MM.1S (cell line): ENCODE measurements around the gene RBFA.

Experiments used
- DNase-seq: peaks from one replicate; pipeline ENCODE4 v3.0.0-alpha.2; 2015
- H2AFZ ChIP-seq: fragments of 300-600 bp; sonication (generic); 2 replicates; pipeline ENCODE4 v1.6.0; 2016; ENCODE audit warnings: antibody characterized with exemption, low read length
- H3F3A ChIP-seq: fragments of 300-600 bp; sonication (generic); 2 replicates; pipeline ENCODE4 v1.6.1; 2016; ENCODE audit warnings: mild to moderate bottlenecking, antibody characterized with exemption, low read length, moderate library complexity, mixed read lengths; ENCODE audit not compliant: insufficient read depth
- H3K27ac ChIP-seq: fragments of 300-600 bp; sonication (generic); 2 replicates; pipeline ENCODE4 v1.5.1; 2016; ENCODE audit warnings: mild to moderate bottlenecking, low read length
- H3K27me3 ChIP-seq: fragments of 300-600 bp; sonication (generic); replicated peaks from 2 replicates; pipeline ENCODE4 v1.6.0; 2016; ENCODE audit warnings: low read length; ENCODE audit not compliant: insufficient read depth
- H3K36me3 ChIP-seq: fragments of 300-600 bp; sonication (generic); replicated peaks from 2 replicates; pipeline ENCODE4 v1.6.1; 2016; ENCODE audit warnings: mild to moderate bottlenecking, low read length, mixed read lengths; ENCODE audit not compliant: insufficient read depth
- H3K4me1 ChIP-seq: fragments of 300-600 bp; sonication (generic); 2 replicates; pipeline ENCODE4 v1.6.1; 2016; ENCODE audit warnings: low read length, mixed read lengths
- H3K4me2 ChIP-seq: fragments of 300-600 bp; sonication (generic); 2 replicates; pipeline ENCODE4 v1.6.0; 2016; ENCODE audit warnings: low read depth, low read length
- H3K4me3 ChIP-seq: fragments of 300-600 bp; sonication (generic); 2 replicates; pipeline ENCODE4 v1.5.1; 2016; ENCODE audit warnings: low read length, mixed read lengths
- H3K79me2 ChIP-seq: fragments of 300-600 bp; sonication (generic); 2 replicates; pipeline ENCODE4 v1.6.1; 2016; ENCODE audit warnings: mixed run types, low read length, mixed read lengths
- H3K9ac ChIP-seq: fragments of 300-600 bp; sonication (generic); 2 replicates; pipeline ENCODE4 v1.6.1; 2016; ENCODE audit warnings: low read length, mixed read lengths
- H3K9me2 ChIP-seq: fragments of 300-600 bp; sonication (generic); replicated peaks from 2 replicates; pipeline ENCODE4 v1.6.1; 2016; ENCODE audit warnings: mild to moderate bottlenecking, low read length, mixed read lengths; ENCODE audit not compliant: insufficient read depth
- H3K9me3 ChIP-seq: fragments of 300-600 bp; sonication (generic); replicated peaks from 2 replicates; pipeline ENCODE4 v1.6.1; 2016; ENCODE audit warnings: mild to moderate bottlenecking, low read length, mixed read lengths; ENCODE audit not compliant: insufficient read depth
- H4K20me1 ChIP-seq: fragments of 300-600 bp; sonication (generic); 2 replicates; pipeline ENCODE4 v1.6.1; 2016; ENCODE audit warnings: mild to moderate bottlenecking, low read length, moderate library complexity, mixed read lengths; ENCODE audit not compliant: insufficient read depth
- CTCF ChIP-seq: fragments of 300-600 bp; sonication (generic); IDR thresholded peaks from 2 replicates; pipeline ENCODE4 v1.5.1; 2016; ENCODE audit warnings: antibody characterized with exemption, low read length, mixed read lengths
- EZH2 ChIP-seq: fragments of 300-600 bp; sonication (generic); optimal IDR thresholded peaks from 2 replicates; pipeline ENCODE3; 2017; ENCODE audit warnings: low read depth, mild to moderate bottlenecking, antibody characterized with exemption, low read length, mixed read lengths
- EZH2phosphoT487 ChIP-seq: fragments of 300-600 bp; sonication (generic); IDR thresholded peaks from 2 replicates; pipeline ENCODE4 v1.6.1; 2018; ENCODE audit warnings: antibody characterized with exemption, low read length

Gene RBFA

GRCh38 chr18:80046011-80046410 is 11.8 kb downstream of the RBFA start:
- Histone ChIP-seq H3K4me1 (no peaks in the 10 kb centered on the region), H3K36me3 (peaks cover 7% of the 10 kb centered on the region), H3F3A (no peaks in the 10 kb centered on the region), H3K27ac (no peak overlapping the region), H3K9me3 (no peaks in the 10 kb centered on the region), H3K27me3 (no peaks in the 10 kb centered on the region), H2AFZ (no peak overlapping the region), H3K9ac (no peak overlapping the region), H4K20me1 (no peaks in the 10 kb centered on the region), H3K79me2 (no peaks in the 10 kb centered on the region), H3K4me2 (no peak overlapping the region), H3K4me3 (no peak overlapping the region), H3K9me2 (no peaks in the 10 kb centered on the region)
- DNase-seq = no peak
- no peak for TF ChIP-seq EZH2
- no peak for TF ChIP-seq CTCF
- no peak for TF ChIP-seq EZH2phosphoT487

GRCh38 chr18:80046431-80046830 is 12.2 kb downstream of the RBFA start:
- H3K4me3 ChIP-seq = no peak overlapping the region
- TF ChIP-seq CTCF (no peak), EZH2 (no peak), EZH2phosphoT487 (no peak)
- no peaks in the 10 kb centered on the region for H3K9me3 ChIP-seq
- no peak overlapping the region for H3K9ac ChIP-seq
- H3F3A ChIP-seq = no peaks in the 10 kb centered on the region
- no peak overlapping the region for H2AFZ ChIP-seq
- H3K4me2 ChIP-seq = no peak overlapping the region
- no peak overlapping the region for H3K27ac ChIP-seq
- H3K36me3 ChIP-seq = peaks cover 3% of the 10 kb centered on the region
- no peaks in the 10 kb centered on the region for H3K9me2 ChIP-seq
- no peaks in the 10 kb centered on the region for H4K20me1 ChIP-seq
- no peaks in the 10 kb centered on the region for H3K27me3 ChIP-seq
- no peak for DNase-seq
- no peaks in the 10 kb centered on the region for H3K4me1 ChIP-seq
- H3K79me2 ChIP-seq = no peaks in the 10 kb centered on the region

GRCh38 chr18:80046961-80047541 is 12.8 kb downstream of the RBFA start:
- no peak overlapping the region for H3K4me3 ChIP-seq
- H2AFZ ChIP-seq = no peak overlapping the region
- no peaks in the 10 kb centered on the region for H3F3A ChIP-seq
- H3K9ac ChIP-seq = no peak overlapping the region
- no peaks in the 10 kb centered on the region for H3K79me2 ChIP-seq
- no peak overlapping the region for H3K4me2 ChIP-seq
- TF ChIP-seq CTCF (no peak), EZH2phosphoT487 (no peak), EZH2 (no peak)
- peaks cover 3% of the 10 kb centered on the region for H3K36me3 ChIP-seq
- no peak for DNase-seq
- no peaks in the 10 kb centered on the region for H3K9me3 ChIP-seq
- no peaks in the 10 kb centered on the region for H4K20me1 ChIP-seq
- no peak overlapping the region for H3K27ac ChIP-seq
- H3K27me3 ChIP-seq = no peaks in the 10 kb centered on the region
- no peaks in the 10 kb centered on the region for H3K4me1 ChIP-seq
- H3K9me2 ChIP-seq = no peaks in the 10 kb centered on the region
